HEK293 (cell line): ENCODE measurements around the gene POLR1E.

Experiments used
- CTCF ChIP-seq: fragments of 450-650 bp; formaldehyde crosslinking; IDR thresholded peaks from 2 replicates; pipeline ENCODE4 v1.5.1; 2016; ENCODE audit warnings: missing biosample characterization, missing genetic modification characterization
- KLF10 ChIP-seq: fragments of 450-650 bp; IDR thresholded peaks from 2 replicates; pipeline ENCODE4 v1.5.1; 2018; ENCODE audit warnings: missing biosample characterization, mild to moderate bottlenecking, missing genetic modification characterization
- MEIS1 ChIP-seq: sonication (generic); formaldehyde crosslinking; IDR thresholded peaks from 2 replicates; pipeline ENCODE4 v1.8.1; 2022; ENCODE audit warnings: missing genetic modification reagents, mild to moderate bottlenecking, borderline replicate concordance
- REPIN1 ChIP-seq: fragments of 450-650 bp; formaldehyde crosslinking; IDR thresholded peaks from 2 replicates; pipeline ENCODE4 v1.5.1; 2017; ENCODE audit warnings: missing biosample characterization, missing genetic modification characterization, low read depth
- TCF7L2 ChIP-seq: IDR thresholded peaks from 2 replicates; pipeline ENCODE4 v1.6.1; 2011; ENCODE audit warnings: low read depth, mild to moderate bottlenecking, inconsistent platforms, low read length, moderate library complexity, borderline replicate concordance
- ZNF791 ChIP-seq: fragments of 450-650 bp; formaldehyde crosslinking; IDR thresholded peaks from 2 replicates; pipeline ENCODE4 v1.5.1; 2016; ENCODE audit warnings: missing biosample characterization, missing genetic modification characterization

- no peak for TF ChIP-seq MEIS1
- TF ChIP-seq CTCF (tag by site-specific recombination), result no peak
- no peak for TF ChIP-seq REPIN1 (tag by site-specific recombination)
- no peak for TF ChIP-seq KLF10 (tag by site-specific recombination)
- TF ChIP-seq ZNF791 (tag by site-specific recombination), result no peak
- no peak for TF ChIP-seq TCF7L2
Measured at GRCh38 chr9:37453827-37454226, 31.9 kb upstream of the POLR1E start.
